GM23338 (cell line): ENCODE measurements around the gene PRDM11.

Source experiments
- CREB1 ChIP-seq: fragments of 250-450 bp; sonication (Bioruptor Pico); IDR thresholded peaks from 2 replicates; pipeline ENCODE4 v1.5.0; 2020; ENCODE audit warnings: low read depth, mild to moderate bottlenecking, moderate library complexity
- EZH2 ChIP-seq: fragments of 200-600 bp; sonication (generic); IDR thresholded peaks from one replicate; pipeline ENCODE4 v1.8.0; 2017; ENCODE audit warnings: antibody characterized with exemption, mild to moderate bottlenecking, low read depth; ENCODE audit not compliant: unreplicated experiment
- EZH2phosphoT487 ChIP-seq: fragments of 200-600 bp; sonication (generic); IDR thresholded peaks from one replicate; pipeline ENCODE4 v1.8.1; 2018; ENCODE audit warnings: antibody characterized with exemption; ENCODE audit not compliant: unreplicated experiment
- JUNB ChIP-seq: IDR thresholded peaks from one replicate; pipeline ENCODE4 v1.6.1; 2016; ENCODE audit warnings: antibody characterized with exemption; ENCODE audit not compliant: unreplicated experiment
- NANOG ChIP-seq: IDR thresholded peaks from 2 replicates; pipeline ENCODE4 v1.6.1; 2016; ENCODE audit warnings: antibody characterized with exemption, borderline replicate concordance
- POLR2AphosphoS5 ChIP-seq: IDR thresholded peaks from 2 replicates; pipeline ENCODE4 v1.6.1; 2016; ENCODE audit warnings: antibody characterized with exemption, low read depth
- STAT1 ChIP-seq: IDR thresholded peaks from one replicate; pipeline ENCODE4 v1.6.1; 2016; ENCODE audit warnings: antibody characterized with exemption; ENCODE audit not compliant: unreplicated experiment
- ZNF114 ChIP-seq: fragments of 250-450 bp; sonication (Bioruptor Pico); IDR thresholded peaks from 2 replicates; pipeline ENCODE4 v1.5.0; 2020; ENCODE audit warnings: mild to moderate bottlenecking, moderate library complexity
- ZNF331 ChIP-seq: fragments of 250-450 bp; sonication (Bioruptor Pico); IDR thresholded peaks from 2 replicates; pipeline ENCODE4 v1.5.0; 2020; ENCODE audit warnings: low read depth, mild to moderate bottlenecking, moderate library complexity
- TF ChIP-seq, protein P1 (sequence below): IDR thresholded peaks from one replicate; pipeline ENCODE4 v1.6.1; 2018; ENCODE audit warnings: antibody characterized with exemption; ENCODE audit not compliant: unreplicated experiment
- TF ChIP-seq, protein P2 (sequence below), 2 experiments: fragments of 200-600 bp in 1 of 2; sonication (generic) in 1 of 2; conservative IDR thresholded peaks; 2 replicates each; pipeline versions ENCODE4 v1.5.1 to v1.6.1; 2016 to 2017; ENCODE audit warnings: antibody characterized with exemption in 2 of 2, low read depth in 2 of 2, mild to moderate bottlenecking in 2 of 2, moderate library complexity in 1 of 2
- TF ChIP-seq, protein P3 (sequence below): IDR thresholded peaks from 2 replicates; pipeline ENCODE4 v1.6.1; 2016; ENCODE audit warnings: antibody characterized with exemption
- TF ChIP-seq, protein P4 (sequence below): fragments of 250-450 bp; sonication (Bioruptor Pico); IDR thresholded peaks from 2 replicates; pipeline ENCODE4 v1.5.0; 2020; ENCODE audit warnings: mild to moderate bottlenecking, moderate library complexity

DNA sequence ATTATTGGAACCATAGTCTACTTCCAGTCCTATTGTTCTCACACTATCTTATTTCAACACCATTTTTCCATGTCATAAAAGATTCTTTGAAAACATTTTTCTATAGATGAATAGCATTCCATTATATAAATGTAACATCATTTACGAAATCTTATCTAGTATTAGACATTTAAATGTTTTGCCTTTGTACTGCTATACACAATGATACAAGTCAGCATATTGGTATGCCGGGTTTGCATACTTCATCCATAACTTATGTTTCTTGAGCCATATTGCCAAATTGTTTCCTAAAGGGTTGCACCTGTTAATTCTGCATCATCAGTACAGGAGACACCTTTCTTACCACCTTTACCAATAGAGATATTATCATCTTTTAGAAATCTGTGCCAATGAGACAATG, 71.6 kb downstream of the PRDM11 start:
- TF ChIP-seq, protein P1, sequence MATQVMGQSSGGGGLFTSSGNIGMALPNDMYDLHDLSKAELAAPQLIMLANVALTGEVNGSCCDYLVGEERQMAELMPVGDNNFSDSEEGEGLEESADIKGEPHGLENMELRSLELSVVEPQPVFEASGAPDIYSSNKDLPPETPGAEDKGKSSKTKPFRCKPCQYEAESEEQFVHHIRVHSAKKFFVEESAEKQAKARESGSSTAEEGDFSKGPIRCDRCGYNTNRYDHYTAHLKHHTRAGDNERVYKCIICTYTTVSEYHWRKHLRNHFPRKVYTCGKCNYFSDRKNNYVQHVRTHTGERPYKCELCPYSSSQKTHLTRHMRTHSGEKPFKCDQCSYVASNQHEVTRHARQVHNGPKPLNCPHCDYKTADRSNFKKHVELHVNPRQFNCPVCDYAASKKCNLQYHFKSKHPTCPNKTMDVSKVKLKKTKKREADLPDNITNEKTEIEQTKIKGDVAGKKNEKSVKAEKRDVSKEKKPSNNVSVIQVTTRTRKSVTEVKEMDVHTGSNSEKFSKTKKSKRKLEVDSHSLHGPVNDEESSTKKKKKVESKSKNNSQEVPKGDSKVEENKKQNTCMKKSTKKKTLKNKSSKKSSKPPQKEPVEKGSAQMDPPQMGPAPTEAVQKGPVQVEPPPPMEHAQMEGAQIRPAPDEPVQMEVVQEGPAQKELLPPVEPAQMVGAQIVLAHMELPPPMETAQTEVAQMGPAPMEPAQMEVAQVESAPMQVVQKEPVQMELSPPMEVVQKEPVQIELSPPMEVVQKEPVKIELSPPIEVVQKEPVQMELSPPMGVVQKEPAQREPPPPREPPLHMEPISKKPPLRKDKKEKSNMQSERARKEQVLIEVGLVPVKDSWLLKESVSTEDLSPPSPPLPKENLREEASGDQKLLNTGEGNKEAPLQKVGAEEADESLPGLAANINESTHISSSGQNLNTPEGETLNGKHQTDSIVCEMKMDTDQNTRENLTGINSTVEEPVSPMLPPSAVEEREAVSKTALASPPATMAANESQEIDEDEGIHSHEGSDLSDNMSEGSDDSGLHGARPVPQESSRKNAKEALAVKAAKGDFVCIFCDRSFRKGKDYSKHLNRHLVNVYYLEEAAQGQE: no peak
- TF ChIP-seq, protein P2, sequence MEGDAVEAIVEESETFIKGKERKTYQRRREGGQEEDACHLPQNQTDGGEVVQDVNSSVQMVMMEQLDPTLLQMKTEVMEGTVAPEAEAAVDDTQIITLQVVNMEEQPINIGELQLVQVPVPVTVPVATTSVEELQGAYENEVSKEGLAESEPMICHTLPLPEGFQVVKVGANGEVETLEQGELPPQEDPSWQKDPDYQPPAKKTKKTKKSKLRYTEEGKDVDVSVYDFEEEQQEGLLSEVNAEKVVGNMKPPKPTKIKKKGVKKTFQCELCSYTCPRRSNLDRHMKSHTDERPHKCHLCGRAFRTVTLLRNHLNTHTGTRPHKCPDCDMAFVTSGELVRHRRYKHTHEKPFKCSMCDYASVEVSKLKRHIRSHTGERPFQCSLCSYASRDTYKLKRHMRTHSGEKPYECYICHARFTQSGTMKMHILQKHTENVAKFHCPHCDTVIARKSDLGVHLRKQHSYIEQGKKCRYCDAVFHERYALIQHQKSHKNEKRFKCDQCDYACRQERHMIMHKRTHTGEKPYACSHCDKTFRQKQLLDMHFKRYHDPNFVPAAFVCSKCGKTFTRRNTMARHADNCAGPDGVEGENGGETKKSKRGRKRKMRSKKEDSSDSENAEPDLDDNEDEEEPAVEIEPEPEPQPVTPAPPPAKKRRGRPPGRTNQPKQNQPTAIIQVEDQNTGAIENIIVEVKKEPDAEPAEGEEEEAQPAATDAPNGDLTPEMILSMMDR (conservative IDR thresholded peaks at IDR 0.05; ENCODE audit: low read depth in 2 of 2): no peak
- TF ChIP-seq POLR2AphosphoS5: no peak
- TF ChIP-seq, protein P3, sequence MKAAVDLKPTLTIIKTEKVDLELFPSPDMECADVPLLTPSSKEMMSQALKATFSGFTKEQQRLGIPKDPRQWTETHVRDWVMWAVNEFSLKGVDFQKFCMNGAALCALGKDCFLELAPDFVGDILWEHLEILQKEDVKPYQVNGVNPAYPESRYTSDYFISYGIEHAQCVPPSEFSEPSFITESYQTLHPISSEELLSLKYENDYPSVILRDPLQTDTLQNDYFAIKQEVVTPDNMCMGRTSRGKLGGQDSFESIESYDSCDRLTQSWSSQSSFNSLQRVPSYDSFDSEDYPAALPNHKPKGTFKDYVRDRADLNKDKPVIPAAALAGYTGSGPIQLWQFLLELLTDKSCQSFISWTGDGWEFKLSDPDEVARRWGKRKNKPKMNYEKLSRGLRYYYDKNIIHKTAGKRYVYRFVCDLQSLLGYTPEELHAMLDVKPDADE: no peak
- TF ChIP-seq CREB1 (CRISPR knock-in tag): no peak
- TF ChIP-seq, protein P4, sequence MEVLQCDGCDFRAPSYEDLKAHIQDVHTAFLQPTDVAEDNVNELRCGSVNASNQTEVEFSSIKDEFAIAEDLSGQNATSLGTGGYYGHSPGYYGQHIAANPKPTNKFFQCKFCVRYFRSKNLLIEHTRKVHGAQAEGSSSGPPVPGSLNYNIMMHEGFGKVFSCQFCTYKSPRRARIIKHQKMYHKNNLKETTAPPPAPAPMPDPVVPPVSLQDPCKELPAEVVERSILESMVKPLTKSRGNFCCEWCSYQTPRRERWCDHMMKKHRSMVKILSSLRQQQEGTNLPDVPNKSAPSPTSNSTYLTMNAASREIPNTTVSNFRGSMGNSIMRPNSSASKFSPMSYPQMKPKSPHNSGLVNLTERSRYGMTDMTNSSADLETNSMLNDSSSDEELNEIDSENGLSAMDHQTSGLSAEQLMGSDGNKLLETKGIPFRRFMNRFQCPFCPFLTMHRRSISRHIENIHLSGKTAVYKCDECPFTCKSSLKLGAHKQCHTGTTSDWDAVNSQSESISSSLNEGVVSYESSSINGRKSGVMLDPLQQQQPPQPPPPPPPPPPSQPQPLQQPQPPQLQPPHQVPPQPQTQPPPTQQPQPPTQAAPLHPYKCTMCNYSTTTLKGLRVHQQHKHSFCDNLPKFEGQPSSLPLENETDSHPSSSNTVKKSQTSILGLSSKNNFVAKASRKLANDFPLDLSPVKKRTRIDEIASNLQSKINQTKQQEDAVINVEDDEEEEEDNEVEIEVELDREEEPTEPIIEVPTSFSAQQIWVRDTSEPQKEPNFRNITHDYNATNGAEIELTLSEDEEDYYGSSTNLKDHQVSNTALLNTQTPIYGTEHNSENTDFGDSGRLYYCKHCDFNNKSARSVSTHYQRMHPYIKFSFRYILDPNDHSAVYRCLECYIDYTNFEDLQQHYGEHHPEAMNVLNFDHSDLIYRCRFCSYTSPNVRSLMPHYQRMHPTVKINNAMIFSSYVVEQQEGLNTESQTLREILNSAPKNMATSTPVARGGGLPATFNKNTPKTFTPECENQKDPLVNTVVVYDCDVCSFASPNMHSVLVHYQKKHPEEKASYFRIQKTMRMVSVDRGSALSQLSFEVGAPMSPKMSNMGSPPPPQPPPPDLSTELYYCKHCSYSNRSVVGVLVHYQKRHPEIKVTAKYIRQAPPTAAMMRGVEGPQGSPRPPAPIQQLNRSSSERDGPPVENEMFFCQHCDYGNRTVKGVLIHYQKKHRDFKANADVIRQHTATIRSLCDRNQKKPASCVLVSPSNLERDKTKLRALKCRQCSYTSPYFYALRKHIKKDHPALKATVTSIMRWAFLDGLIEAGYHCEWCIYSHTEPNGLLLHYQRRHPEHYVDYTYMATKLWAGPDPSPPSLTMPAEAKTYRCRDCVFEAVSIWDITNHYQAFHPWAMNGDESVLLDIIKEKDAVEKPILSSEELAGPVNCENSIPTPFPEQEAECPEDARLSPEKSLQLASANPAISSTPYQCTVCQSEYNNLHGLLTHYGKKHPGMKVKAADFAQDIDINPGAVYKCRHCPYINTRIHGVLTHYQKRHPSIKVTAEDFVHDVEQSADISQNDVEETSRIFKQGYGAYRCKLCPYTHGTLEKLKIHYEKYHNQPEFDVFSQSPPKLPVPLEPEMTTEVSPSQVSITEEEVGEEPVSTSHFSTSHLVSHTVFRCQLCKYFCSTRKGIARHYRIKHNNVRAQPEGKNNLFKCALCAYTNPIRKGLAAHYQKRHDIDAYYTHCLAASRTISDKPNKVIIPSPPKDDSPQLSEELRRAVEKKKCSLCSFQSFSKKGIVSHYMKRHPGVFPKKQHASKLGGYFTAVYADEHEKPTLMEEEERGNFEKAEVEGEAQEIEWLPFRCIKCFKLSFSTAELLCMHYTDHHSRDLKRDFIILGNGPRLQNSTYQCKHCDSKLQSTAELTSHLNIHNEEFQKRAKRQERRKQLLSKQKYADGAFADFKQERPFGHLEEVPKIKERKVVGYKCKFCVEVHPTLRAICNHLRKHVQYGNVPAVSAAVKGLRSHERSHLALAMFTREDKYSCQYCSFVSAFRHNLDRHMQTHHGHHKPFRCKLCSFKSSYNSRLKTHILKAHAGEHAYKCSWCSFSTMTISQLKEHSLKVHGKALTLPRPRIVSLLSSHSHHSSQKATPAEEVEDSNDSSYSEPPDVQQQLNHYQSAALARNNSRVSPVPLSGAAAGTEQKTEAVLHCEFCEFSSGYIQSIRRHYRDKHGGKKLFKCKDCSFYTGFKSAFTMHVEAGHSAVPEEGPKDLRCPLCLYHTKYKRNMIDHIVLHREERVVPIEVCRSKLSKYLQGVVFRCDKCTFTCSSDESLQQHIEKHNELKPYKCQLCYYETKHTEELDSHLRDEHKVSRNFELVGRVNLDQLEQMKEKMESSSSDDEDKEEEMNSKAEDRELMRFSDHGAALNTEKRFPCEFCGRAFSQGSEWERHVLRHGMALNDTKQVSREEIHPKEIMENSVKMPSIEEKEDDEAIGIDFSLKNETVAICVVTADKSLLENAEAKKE: no peak
- TF ChIP-seq EZH2: no peak
- TF ChIP-seq JUNB: no peak
- no peak for TF ChIP-seq EZH2phosphoT487
- no peak for TF ChIP-seq NANOG
- TF ChIP-seq ZNF331 (CRISPR knock-in tag): no peak
- no peak for TF ChIP-seq STAT1
- no peak for TF ChIP-seq ZNF114
